ENCODE measurements around the gene MRTFB. TPM values are rescaled to one million over a fixed set of nuclear protein-coding genes. Genes with fewer than 3 reads are reported as not detected.

The MRTFB gene
- total RNA-seq, 1 experiment from 2014 or later, result 29.8 TPM

GRCh38 chr16:14061732-14062259 is 9.3 kb upstream of the MRTFB start:
- DNase-seq (ENCODE audit: low spot score), result no peak
- H3K27me3 ChIP-seq (replicated peaks; ENCODE audit: insufficient read depth, low read depth, low read length, poor library complexity), result no peaks in the 10 kb centered on the region
- no peak overlapping the region for H3K4me3 ChIP-seq (ENCODE audit: low read depth, low read length, poor library complexity, severe bottlenecking)
- CTCF ChIA-PET, result interaction anchor here (0.7 kb wide), 1 partner anchor 207 kb away, joined by 7 read pairs; no protein-coding TSS in a partner anchor
- POLR2A ChIA-PET (ENCODE audit: low non-redundant PET), result no interaction called here
- TF ChIP-seq CTCF (conservative IDR thresholded peaks at IDR 0.05; ENCODE audit: low read depth, low read length) (no peak), EZH2 (IDR thresholded peaks at IDR 0.05; ENCODE audit: borderline replicate concordance, low read depth, low read length, poor library complexity, severe bottlenecking) (no peak)
- no peaks in the 10 kb centered on the region for H3K9me3 ChIP-seq (ENCODE audit: low read depth, low read length, poor library complexity, severe bottlenecking)
- no peaks in the 10 kb centered on the region for H3K36me3 ChIP-seq (ENCODE audit: insufficient read depth, low read length, poor library complexity, severe bottlenecking)
- no peak overlapping the region for H3K27ac ChIP-seq (ENCODE audit: low read depth, low read length, poor library complexity, severe bottlenecking)
- no TSS peak for BruUV-seq (replicated peaks)
- no peaks in the 10 kb centered on the region for H3K4me1 ChIP-seq (ENCODE audit: insufficient read depth, low read length, poor library complexity, severe bottlenecking)
- intact Hi-C loops (cut with micrococcal nuclease; ENCODE audit: unreplicated experiment), result loop anchor here (10.0 kb wide), 1 partner anchor 123 kb away; no protein-coding TSS in a partner anchor

- POLR2A ChIA-PET (ENCODE audit: low non-redundant PET), result no interaction called here
- Histone ChIP-seq H3K9me3 (ENCODE audit: low read depth, low read length, poor library complexity, severe bottlenecking) (no peaks in the 10 kb centered on the region), H3K27ac (ENCODE audit: low read depth, low read length, poor library complexity, severe bottlenecking) (no peak overlapping the region), H3K36me3 (ENCODE audit: insufficient read depth, low read length, poor library complexity, severe bottlenecking) (no peaks in the 10 kb centered on the region), H3K4me3 (ENCODE audit: low read depth, low read length, poor library complexity, severe bottlenecking) (no peak overlapping the region), H3K4me1 (ENCODE audit: insufficient read depth, low read length, poor library complexity, severe bottlenecking) (no peaks in the 10 kb centered on the region), H3K27me3 (replicated peaks; ENCODE audit: insufficient read depth, low read depth, low read length, poor library complexity) (no peaks in the 10 kb centered on the region)
- TF ChIP-seq EZH2 (IDR thresholded peaks at IDR 0.05; ENCODE audit: borderline replicate concordance, low read depth, low read length, poor library complexity, severe bottlenecking), result no peak
- no peak for TF ChIP-seq CTCF (conservative IDR thresholded peaks at IDR 0.05; ENCODE audit: low read depth, low read length)
- no TSS peak for BruUV-seq (replicated peaks)
- intact Hi-C loops (cut with micrococcal nuclease; ENCODE audit: unreplicated experiment), result loop anchor here (10.0 kb wide), 1 partner anchor 123 kb away; no protein-coding TSS in a partner anchor
- DNase-seq (ENCODE audit: low spot score), result no peak
- CTCF ChIA-PET, result no interaction called here
Measured at GRCh38 chr16:14062261-14062660, 8.9 kb upstream of the MRTFB start.

GRCh38 chr16:14063618-14064581 is 7.2 kb upstream of the MRTFB start:
- DNase-seq (ENCODE audit: low spot score), result no peak
- POLR2A ChIA-PET (ENCODE audit: low non-redundant PET), result no interaction called here
- intact Hi-C loops (cut with micrococcal nuclease; ENCODE audit: unreplicated experiment), result loop anchor here (10.0 kb wide), 1 partner anchor 121 kb away; no protein-coding TSS in a partner anchor
- no peak for TF ChIP-seq CTCF (conservative IDR thresholded peaks at IDR 0.05; ENCODE audit: low read depth, low read length)
- no peak for TF ChIP-seq EZH2 (IDR thresholded peaks at IDR 0.05; ENCODE audit: borderline replicate concordance, low read depth, low read length, poor library complexity, severe bottlenecking)
- no peaks in the 10 kb centered on the region for H3K9me3 ChIP-seq (ENCODE audit: low read depth, low read length, poor library complexity, severe bottlenecking)
- no peaks in the 10 kb centered on the region for H3K27me3 ChIP-seq (replicated peaks; ENCODE audit: insufficient read depth, low read depth, low read length, poor library complexity)
- no peak overlapping the region for H3K4me3 ChIP-seq (ENCODE audit: low read depth, low read length, poor library complexity, severe bottlenecking)
- no peaks in the 10 kb centered on the region for H3K4me1 ChIP-seq (ENCODE audit: insufficient read depth, low read length, poor library complexity, severe bottlenecking)
- CTCF ChIA-PET, result no interaction called here
- no TSS peak for BruUV-seq (replicated peaks)
- H3K27ac ChIP-seq (ENCODE audit: low read depth, low read length, poor library complexity, severe bottlenecking), result no peak overlapping the region
- H3K36me3 ChIP-seq (ENCODE audit: insufficient read depth, low read length, poor library complexity, severe bottlenecking), result no peaks in the 10 kb centered on the region
